Ammon's horn (tissue), 1 donor: Measurements from ENCODE around the gene TM6SF1.
"Not testable (repeated sequence)": the region's sequence is repeated elsewhere in the genome, so short reads cannot be mapped to it uniquely, and the experiment has no call there.

Experiments used
- DNase-seq: peaks from one replicate; pipeline ENCODE4 v3.0.0-alpha.2; 2016; ENCODE audit warnings: low spot score

Gene TM6SF1

DNA sequence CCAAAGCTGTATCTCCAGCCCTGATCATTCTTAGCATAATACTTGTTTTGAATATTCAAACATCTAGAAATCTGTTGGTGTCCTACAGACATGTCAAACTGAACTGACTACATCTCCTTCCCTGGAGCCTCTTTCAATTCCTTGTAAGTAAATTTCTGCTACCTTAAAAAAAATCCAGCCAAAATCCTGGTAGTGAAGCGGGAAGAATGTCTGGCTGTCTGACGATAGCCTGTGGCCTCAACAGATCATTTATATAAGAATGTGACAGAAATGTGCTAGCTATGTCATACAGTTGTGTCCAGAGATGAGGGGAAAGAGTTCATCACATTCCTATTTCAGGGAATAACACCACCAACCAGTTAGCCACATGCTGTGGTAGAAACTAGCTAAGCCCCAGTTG is 18.6 kb upstream of the TM6SF1 start:
- DNase-seq: no peak

DNA sequence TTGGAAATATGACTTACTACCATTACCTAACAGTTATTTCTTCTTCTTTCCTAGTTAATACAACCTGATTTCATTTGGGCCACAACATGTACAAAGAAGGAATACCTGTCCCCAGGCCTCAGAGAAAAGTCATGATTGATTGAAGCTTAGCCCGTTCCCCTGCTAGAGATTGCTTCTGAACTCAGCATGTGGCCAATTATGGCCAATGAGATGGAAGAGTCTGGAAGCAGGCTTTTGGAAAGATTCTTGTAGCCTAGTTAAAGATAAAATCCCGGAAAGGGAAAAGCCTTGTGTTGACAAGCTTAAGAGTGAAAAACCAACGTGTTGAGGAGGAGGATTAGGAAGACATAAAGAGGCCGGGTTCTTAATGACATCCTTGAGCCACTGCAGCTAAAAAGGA is 17.0 kb upstream of the TM6SF1 start:
- no peak for DNase-seq

DNA sequence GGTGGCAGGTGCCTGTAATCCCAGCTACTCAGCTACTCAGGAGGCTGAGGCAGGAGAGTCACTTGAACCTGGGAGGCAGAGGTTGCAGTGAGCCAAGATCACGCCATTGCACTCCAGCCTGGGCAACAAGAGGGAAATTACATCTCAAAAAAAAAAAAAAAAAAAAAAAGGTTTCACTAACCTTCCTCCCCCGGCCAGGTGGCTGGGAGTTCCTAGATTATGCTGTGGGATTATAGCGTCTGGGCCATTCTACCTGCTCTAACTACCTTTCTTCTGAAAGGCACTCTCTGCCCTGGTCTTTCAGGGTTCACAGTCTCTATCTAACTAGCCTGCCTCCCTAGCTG is 15.5 kb upstream of the TM6SF1 start:
- DNase-seq: not testable (repeated sequence)

DNA sequence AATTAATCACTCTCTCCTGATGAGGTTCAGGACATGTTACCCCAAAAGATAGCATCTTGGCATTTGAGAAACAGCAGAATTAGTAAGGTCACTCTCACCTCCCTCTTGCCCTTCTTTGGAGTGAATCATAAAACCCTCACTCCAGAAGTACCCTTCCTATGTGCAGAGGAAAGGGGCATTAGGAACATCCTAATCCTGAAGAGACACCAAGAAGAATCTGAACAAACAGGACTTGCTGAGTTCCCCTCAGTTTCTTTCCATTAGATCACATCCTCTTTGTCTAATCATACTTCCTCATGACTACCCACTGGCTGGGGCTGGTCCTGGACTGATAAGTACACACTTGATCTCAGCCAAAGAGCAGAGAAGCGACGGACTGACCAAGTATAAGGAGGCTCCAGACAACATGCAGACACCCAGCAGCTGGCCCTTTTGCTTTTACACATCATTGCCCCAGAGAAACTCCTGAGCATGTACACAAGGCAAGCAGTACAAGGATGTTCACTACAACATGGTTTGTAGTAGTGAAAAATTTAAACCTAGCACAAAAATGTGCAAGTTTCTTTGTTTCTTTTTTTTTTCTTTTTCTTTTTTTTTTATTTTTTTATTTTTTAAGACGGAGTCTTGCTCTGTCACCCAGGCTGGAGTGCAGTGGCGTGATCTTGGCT is 15.0 kb upstream of the TM6SF1 start:
- DNase-seq: peak; percentile 76

DNA sequence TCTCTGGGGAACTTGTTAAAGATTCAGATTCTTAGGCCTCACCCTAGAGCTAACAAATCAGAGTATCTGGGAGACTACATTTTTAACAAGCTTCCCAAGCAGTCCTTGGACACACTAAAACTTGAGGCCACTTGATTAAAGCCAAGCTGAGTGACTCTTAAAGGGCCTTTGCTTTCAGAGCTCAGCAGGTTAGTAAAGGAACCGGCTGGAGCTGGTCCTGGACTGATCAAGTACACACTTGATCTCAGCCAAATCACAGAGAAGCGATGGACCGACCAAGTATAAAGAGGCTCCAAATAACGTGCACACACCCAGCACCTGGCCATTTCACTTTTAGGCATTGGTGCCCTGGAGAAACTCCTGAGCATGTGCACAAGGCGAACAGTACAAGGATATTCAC is 12.9 kb upstream of the TM6SF1 start:
- no peak for DNase-seq

DNA sequence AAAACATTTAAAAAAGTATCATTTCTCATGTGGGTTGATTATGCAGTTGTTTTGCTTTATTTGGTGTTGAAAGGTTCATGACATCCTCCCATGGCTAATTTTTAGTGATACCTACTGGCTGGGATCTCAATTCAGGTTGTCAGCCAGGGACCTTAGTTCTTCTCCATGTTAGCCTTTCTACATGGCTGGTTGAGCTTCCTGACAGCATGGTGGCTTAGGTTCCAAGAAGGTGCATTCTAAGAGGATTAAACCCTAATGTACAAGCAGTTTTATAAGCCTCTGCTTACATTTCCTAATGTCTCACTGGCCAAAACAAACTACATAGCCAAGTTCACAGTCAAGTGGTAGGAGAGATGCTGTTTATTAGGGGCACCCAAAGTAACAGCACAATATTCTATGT is 9.4 kb upstream of the TM6SF1 start:
- no peak for DNase-seq

DNA sequence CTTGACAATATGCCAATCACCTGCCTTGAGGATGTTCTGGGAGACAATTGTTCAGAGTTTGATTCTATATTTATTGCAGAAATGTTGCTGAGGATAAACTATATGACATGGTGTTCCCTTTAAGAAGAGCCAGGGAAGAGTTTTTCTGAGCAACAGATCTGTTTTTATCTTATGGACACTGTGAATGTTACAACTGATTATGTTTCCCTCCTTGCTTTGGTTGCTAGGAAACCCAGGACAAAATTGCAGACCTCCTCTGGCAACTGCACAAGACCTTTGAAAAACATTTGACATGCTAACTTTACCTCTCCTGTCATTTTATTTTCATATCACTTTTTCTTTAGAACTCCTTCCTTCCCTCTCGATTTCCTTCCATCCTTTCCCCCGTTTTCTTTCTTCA is 8.2 kb upstream of the TM6SF1 start:
- no peak for DNase-seq

DNA sequence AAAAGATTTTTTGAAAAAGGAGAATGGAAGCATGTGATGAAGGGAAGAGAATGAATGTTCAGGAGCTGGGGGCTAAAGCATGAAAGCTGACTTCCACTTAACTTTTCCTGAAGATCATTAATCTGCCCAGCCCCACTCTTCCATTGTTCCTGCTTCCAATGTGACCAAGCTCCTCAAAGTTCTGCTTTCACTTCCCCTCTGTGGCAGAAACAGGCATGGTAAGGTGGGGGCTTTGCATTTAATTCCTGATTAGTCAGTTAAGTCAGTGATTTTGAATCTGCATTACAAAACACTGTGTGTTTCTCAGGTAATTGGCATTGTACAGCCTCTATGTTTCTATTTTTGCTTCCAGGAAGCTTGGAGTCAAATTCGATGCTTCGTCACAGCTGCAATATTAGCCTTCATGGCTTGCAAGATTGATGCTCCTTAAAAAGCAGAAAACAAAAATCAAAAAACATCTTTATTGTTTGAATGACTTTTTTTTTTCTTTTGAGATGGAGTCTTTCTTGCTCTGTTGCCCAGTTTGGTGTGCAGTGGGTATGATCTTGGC is 7.3 kb upstream of the TM6SF1 start:
- peak; percentile 59 for DNase-seq

DNA sequence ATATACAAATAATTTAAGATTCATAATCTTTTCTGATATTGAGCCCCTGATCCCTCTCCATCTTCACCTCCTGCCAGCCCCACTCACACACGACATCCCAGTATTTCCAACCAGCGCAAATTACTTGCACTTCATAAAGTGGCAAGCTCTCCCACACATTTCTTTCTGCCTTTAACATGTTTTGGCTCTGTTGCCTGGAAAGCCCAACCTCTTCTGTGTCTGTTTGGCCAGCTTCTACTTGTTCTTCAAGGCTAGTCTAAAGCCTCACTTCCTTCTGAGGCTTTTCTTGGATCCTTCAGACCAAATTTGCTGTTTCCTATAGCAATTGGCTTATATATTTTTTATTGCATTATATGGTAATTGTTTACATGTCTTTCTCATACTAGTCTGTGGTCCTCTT is 5.1 kb upstream of the TM6SF1 start:
- no peak for DNase-seq

DNA sequence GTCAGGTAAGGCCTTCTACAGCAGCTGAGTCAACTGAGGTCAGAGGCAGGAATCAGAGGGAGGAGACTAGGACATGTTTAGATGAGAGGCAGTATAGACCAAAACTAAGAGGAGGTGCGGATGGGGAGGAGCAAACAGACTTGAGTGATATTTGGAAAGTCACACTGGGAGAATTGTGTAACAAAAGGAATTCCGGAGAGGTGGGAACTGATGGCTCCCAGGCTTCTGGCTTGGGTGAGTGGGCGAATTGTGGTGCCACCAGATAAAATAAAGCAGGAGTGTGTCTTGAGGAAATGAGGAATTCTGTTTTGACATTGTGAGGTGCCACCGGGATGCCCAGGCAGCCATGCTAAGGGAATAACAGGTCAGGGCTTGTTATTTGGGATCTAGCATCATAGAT is 3.3 kb upstream of the TM6SF1 start:
- no peak for DNase-seq

DNA sequence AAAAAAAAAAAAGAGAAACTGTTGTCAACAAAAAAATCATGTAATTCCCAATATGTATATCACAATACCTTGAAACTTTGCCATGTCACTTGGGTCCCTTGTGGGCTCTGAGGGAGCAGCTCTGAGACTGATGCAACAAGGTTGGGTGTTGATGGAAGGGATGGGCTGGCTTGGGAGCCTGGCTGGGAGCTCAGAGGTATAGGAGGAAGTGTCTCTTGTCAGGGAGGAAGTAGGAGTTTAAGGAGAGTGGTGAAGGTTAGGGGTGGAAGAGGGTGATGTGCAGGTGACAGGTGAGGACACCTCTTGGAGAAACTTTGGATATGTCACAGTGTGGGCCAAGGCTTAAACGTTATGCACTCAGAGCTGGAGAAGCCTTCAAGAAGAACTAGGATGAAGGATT is 2.0 kb upstream of the TM6SF1 start:
- DNase-seq: no peak

DNA sequence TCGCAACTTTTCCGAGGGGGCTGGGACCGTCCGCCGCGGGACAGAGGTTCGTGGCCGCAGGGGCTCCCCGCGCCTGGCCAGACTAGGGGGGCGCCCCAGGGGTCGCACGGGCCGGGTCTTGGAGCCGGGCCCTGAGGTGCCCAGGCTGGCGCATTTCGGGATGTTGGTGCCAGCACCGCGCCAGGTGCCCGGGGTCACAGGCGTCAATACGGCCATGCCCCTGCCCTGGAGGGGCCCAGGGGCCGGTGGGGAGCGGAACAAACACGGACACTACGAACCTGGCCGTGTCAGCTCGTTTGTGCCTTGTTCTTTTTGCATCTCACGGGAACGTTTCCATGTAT is 366 bp downstream of the TM6SF1 start:
- DNase-seq: no peak

DNA sequence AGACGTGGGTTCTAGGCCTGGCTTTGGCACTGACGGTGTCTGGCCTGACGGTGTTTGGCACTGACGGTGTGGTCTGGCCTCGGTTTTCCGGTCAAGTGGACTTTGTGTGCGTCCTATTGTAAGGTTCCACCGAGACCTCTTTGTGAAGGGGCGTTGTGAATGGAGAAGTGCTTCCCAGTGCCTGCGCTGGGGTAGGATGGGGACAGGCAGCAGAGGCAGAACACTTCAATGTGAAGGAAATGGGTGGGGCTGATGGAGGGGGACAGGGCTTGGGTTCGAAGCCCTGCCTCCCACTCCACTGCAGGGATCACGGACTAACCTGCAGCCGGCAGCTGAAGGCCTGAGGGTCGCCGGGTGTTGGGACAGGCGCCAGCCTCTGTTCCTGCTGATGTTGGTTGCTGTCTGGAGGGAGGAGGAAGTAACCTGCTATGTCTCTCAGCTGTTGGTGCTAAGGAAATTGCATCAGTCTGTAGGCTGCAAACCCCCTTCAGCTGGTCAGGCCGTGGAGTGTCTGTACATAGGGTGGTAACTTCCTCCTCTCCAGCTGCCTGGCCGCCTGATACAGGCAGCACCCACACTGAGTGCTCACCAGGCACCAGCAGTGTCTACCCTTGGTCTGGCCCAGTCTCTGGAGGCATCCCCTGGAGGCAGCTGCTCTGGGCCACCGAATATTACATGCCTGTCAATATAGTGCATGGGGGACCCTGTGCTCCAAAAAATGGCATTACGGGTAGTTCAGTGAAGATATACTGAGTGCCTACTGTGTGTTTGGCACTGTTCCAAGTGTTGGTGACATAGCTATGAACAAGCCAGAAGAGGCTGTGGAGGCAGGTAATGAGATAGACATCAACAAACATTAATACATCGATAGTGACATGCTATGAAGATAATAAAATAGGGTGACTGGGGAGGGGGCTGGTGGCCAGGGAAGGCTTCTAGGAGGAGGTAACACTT is 1.1 kb downstream of the TM6SF1 start:
- DNase-seq: peak; percentile 85

DNA sequence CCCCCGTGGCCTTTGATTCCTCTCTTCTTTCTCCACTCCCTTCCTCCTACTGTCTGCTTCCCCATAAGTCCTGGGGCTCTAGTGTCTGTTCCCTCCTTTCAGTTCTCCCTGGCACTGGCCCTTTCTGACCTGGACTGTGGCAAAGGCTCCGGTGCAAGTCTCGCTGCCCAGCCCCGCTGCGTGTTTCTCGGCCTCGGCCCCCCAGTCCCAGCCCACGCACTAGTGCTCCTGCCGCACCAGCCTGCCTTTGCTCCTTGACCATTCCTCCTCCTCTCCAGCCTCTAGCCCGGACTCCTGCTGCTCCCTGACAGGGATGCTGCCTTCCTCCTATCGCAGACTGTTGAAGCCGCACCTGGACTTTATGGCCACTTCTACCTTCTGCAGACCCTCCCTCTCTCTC is 2.1 kb downstream of the TM6SF1 start:
- DNase-seq: peak; percentile 17

DNA sequence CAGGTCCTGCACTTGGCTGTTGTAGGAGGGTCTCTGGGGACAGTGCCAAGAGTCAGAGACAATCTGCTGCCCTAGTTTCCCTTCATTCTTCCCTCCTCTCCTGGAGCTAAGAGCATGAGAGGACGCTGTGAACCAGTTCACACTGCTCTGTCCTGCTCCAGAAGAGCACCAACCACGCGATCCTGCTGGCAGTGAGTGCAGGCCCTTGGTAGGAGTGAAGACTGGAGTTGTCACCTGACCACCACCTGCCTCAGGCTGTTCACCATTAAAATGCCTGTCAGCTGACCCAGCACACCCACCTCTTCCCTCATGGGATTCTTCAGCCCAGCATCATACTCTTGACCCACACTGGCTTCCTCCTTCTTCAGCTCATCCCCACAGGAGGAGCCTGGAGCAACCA is 2.9 kb downstream of the TM6SF1 start:
- DNase-seq: no peak

DNA sequence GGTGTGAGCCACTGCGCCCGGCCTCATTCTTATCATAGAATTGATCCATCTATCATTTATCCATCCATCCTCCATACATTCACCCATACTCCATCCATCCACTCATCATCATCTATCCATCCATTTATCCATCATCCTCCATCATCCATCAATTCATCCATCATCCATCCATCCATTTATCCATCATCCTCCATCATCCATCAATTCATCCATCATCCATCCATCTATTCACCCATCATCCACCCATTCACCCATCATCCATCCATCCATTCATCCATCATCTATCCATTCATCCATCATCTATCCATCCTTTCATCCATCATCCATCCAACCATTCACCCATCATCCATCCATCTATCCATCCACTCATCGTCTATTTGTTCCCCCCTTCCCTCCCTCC is 3.7 kb downstream of the TM6SF1 start:
- DNase-seq: no peak

DNA sequence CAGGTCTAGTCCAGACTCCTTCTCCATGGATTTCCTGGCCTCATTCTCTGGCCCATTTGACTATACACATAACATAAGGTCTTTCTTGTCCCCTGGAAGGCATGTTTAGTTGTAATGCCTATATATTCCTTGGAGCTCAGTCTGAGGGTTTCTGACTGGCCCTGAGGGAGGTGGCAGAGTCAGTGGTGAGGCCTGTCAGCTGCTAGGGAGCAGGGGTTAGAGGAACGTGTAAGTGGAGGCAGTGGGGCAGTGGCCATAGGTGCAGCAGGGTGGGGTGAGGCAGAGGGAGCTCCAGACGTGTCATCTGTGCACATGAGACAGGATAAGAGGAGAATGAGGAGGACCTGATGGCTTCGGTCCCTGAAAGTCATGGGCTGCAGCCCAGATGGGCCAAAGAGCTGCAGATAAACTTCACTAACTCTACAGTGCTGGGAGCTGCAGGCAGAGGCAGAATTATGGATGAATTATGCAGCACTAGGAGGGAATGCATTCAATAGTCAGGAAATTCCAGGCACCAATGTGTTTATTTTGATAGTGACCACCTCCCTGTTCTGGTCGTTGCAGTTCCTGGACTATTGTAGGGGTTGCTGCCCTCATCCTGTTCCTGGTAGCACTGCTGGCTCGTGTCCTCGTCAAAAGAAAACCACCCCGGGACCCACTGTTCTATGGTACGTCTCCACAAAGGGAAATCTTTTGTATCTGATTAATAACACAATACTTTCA is 4.9 kb downstream of the TM6SF1 start:
- DNase-seq: no peak

DNA sequence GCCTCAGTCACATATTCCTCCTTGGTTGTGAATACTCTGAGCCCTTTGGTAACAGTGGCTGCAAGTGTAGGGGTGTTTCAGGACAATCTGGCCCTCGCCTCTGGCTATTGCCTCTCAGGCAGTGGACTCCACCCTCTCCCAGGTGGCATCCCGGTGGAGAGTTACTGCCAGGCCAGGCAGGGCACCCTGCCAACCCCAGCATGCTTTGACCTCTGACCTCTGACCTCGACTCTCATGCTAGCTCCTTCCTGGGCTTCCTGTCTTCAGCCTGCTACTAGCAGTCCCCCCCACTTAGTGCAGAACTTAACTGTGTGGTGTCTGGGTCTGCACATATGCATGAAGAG is 5.5 kb downstream of the TM6SF1 start:
- DNase-seq: no peak

DNA sequence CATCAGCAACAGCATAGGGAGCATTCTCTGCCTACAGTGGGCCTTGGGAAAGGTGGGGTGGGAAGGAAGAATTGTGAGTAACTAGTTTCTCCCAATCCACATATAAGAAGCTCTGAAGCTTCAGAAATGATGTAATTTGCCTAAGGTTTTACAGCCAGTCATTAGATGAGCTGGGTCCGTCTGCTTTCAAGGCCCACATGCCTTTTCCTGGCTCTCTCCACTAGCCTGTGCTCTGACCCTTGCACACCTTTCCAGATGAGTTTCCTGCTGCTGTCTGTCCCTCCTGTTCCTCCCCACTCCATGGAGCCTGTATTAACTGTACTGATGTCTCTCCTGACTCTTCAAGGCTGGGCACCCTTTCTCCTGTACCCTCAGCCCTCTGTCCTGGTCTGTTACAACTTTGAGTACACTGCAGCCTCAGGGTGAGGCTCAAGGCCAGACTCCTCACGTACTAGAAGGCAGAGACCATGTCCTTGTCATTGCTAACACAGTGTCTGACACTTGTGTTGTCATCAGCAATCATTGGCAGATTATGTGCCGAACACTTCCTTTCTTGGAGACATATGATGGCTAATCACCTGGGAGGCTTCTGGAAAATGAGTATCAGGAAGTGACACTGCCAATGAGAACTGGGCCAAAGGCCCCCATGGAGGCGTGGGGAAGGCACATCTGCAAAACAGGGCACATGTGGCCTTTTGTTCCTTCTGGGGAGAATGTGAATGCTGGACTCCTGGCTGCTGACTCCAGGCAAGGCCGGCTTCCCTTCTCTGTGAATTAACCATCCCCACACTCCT is 6.6 kb downstream of the TM6SF1 start:
- DNase-seq: no peak

DNA sequence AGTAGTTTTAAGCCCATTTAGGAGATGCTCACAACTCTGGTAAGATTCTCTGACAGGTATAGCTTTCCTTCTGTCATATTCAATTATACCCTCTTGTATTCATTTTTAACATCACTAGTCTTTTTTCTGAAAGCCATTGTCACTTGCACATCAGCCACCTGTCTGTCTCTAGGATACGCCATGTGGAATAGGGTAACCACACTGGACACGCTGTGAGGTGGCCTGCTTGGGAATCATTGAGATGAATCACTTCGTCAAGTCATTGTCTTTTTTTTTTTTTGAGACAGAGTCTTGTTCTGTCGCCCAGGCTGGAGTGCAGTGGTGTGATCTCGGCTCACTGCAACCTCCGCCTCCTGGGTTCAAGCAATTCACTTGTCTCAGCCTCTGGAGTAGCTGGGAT is 7.4 kb downstream of the TM6SF1 start:
- DNase-seq: no peak

DNA sequence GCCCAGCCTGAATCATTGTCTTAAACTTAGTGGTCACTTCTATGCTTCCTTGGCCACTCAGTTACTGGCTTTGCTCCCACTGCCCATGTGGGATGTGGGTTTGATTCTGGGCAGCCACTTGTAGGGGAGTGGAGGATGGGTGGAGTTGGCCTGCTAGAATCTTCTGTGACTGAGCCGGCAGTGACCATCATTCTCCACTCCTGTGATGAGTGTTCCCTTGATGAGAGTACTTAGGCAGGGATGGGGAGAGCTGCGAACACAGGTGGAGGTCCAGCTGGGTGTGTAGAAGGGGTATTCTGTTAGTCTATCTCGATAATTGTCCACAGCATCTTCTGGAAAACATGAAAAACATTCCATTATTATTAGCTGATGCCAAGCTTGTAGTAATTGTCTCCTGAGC is 8.0 kb downstream of the TM6SF1 start:
- DNase-seq: no peak
